Measurements from ENCODE around the gene RASGEF1B.

GRCh38 chr4:81436941-81437574 lies 34.6 kb downstream of the RASGEF1B start:
- TF ChIP-seq POLR2A (IDR thresholded peaks at IDR 0.05) (no peak), CTCF (IDR thresholded peaks at IDR 0.05) (no peak)

All from body of pancreas (tissue), 4 donors.